ENCODE measurements around the gene ABCD1.
"Not testable (repeated sequence)": the region's sequence is repeated elsewhere in the genome, so short reads cannot be mapped to it uniquely, and the experiment has no call there.

Gene ABCD1

GRCh38 chrX:153724252-153725038 is at the start of gene ABCD1, which contains the start of gene BCAP31:
ABCD1 (plus strand) TSS chrX:153724856; CDS start chrX:153725267, 411 bp downstream.
BCAP31 (minus strand) TSS chrX:153724387; CDS start chrX:153723244, 1,143 bp downstream.
- peak; percentile 60 to 76 for DNase-seq (ENCODE audit: extremely low read depth in 1 of 2, low read depth in 1 of 2)

DNA sequence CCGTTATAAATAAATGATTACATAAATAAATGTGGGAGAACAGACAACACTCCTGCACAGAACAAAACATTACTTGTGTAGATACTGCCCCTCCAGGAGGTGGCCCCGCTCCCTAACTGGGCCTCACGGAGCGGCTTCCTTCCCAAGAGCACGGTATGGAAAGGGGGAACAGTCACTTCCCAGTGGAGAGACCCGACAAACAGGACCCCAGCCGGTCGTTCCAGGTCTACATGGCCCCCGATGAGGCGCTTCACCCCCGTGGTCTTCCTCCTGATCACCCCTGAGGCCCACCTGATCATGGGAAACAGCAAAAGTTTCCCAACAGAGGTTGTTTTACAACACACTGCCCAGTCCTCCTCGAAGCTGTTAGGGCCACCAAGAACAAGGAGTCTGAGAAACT is 43.5 kb upstream of the ABCD1 start:
- DNase-seq (ENCODE audit: extremely low read depth in 1 of 2, low read depth in 1 of 2) = no peak

GRCh38 chrX:153683486-153683885 is 41.2 kb upstream of the ABCD1 start:
- DNase-seq (ENCODE audit: extremely low read depth in 1 of 2, low read depth in 1 of 2) = not testable (repeated sequence)

DNA sequence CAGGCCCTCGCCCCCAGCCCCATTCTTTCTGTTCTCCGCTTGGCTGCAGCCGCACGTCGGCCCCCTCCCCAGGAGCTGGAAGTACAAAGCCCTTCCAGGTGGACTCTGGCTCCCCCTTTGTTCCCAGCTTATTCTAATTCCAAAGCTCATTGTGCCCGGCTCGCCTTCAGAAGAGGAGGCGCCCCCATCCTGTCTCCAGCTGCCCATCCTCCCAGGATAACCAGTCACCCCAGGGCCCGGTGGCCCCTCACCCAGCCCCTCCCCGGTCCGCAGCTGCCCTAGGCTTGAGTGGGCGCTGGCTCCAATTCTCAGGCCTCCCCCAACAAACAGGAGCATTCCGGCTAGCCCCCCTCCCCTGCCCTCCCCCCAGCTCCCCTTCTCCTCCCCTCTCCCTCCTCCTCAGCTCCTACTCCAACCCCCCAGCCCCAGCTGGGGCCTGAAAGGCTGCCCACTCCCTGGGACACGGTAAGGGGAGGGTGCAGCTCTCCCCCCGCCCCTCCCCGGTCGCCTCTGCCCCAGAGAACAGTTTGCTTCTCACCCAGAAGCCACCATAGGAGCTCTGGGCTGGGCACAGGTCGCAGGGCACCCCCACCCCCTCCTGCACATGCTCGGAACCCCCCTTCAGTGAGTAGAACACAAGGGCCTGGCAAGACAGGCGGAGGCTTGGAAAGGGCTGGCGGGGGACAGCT is 40.0 kb upstream of the ABCD1 start:
- DNase-seq (ENCODE audit: extremely low read depth in 1 of 2, low read depth in 1 of 2) = no peak

DNA sequence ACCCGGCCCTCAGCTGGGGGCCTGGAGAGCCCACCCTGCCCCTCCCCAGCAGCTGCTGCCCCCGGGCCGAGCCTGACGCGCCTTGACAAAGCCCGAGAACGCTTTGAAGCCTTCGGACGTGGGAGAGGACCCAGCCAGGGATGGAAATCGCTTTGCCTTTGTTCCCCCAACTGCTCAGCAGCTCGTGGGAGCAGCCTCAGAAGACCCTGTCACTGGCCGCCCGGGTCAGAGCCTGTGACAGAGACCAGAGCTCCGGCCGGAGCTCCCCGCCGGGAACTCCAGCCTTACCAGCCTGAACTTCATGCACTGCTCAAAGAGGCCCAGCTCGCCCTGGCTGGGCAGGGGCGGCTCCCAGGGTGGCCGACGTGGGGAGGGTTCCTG is 39.5 kb upstream of the ABCD1 start:
- DNase-seq (ENCODE audit: extremely low read depth in 1 of 2, low read depth in 1 of 2) = no peak

DNA sequence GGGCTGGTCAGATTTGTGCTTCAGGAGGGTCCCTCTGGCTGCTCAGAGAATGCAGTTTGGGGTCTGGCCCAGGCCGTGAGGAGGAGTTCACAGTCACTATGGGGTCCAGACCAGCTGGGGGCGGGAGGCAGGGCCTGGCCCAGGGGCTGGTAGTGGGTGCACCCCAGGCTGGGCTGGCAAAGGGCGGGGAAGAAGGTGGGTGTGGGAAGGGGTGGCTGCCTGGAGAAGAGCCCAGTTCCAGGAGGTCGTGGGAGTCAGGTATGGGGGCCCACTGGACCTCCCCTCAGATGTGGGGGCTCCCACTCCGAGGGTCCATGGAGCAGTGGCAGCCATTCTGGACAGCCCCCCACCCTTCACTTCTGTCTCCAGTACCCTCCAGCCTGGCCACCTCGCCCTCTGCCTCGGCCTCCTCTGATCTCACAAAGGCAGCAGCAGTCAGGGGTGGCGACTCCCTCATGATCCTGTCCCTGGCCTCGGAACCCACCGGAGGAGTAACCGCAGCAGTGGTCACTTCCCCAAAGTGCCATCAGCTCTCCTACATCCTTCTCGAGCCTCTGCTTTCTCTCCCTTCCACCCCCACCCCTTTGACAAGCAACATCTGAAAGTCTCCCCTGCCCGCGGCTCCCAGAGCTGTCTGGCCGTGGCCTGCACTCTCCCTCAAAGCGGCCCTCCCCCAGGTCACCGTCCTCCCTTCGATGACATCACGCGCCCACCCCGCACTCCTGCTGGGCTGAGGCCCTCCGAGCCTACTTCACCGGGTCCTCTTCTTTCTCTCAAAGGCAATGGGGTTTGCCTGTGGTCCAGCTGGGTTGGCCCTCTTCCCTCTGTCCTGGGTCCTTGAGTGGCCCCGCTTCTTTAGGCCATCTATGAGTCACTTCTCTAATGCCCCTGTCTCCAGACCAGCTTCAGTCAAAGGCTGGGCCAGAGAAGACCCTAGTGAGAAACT is 38.6 kb upstream of the ABCD1 start:
- no peak for DNase-seq (ENCODE audit: extremely low read depth in 1 of 2, low read depth in 1 of 2)

GRCh38 chrX:153686711-153687110 is 37.9 kb upstream of the ABCD1 start:
- DNase-seq (ENCODE audit: extremely low read depth in 1 of 2, low read depth in 1 of 2) = no peak

DNA sequence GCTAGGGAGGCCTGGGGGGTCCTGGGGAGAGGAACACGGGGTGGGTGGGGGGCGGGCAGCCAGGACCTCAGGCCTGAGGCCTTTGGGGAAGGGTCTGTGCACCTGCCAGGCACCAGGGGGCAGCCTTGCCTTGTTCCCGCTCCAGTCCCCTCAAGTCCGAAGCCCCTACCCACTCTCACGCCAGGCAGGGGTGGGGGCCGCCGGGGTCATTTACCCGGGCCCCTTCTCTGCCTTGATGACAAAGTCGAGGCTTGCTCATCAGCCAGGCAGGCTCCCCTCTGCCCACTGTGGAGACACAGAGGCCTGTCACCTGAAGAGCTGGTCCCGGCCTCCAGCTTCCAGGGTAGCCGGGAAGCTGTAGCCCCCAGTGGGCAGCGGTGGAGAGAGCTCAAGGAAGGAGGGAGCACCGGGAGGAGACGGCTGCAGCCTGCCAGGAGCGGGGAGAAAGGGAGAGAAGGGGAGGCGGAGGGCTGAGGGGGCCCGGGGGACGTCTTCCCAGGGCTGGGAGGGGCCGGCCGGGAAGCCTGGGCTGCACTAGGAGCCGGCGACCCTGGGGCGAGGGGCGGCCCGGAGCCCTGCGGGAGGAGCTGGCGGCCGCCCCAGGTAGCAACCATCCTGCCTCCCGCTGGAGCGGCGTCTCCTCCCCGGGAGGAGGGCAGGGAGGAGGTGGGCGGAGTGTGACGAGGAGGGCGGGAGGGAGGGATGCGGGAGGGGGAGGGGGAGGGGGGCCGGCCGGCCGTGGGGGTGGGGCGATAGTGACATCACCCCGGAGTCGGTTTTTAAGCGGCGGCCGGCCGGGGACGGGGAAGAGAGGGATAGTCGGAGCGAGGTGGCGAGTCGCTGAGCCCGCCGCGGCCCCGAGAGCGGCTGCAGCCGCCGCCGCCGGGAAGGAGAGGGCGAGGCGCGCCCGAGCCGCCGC is 37.3 kb upstream of the ABCD1 start, which contains the start of gene SLC6A8:
SLC6A8 (plus strand) TSS at position 806 of the 919 bp plus-strand sequence. CDS start 649 bp downstream, outside the sequence.
- DNase-seq (ENCODE audit: extremely low read depth in 1 of 2, low read depth in 1 of 2) = peak in 1 of 2 donors; percentile 14

DNA sequence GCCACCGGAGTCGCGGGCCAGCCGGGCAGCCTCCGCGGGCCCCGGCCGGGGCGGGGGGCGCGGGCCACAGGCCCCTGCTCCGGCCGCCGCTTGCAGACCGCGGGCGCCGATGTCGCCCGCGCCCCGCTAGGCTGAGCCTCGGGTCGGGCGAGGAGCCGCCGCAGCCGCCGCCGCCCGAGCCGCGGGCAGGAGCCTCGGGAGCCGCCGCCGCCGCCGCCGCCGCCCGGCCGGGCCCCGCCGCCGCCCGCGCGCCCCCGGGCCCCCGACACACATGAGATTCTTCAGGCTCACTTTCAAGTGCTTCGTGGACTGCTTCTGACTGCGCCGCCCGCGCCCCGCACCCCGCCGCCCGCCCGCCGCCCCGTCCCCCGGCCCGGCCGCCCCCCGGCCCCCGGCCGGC is 36.6 kb upstream of the ABCD1 start:
- DNase-seq (ENCODE audit: extremely low read depth in 1 of 2, low read depth in 1 of 2) = no peak

- no peak for DNase-seq (ENCODE audit: extremely low read depth in 1 of 2, low read depth in 1 of 2)
Measured at GRCh38 chrX:153688506-153688905, 36.1 kb upstream of the ABCD1 start.

DNA sequence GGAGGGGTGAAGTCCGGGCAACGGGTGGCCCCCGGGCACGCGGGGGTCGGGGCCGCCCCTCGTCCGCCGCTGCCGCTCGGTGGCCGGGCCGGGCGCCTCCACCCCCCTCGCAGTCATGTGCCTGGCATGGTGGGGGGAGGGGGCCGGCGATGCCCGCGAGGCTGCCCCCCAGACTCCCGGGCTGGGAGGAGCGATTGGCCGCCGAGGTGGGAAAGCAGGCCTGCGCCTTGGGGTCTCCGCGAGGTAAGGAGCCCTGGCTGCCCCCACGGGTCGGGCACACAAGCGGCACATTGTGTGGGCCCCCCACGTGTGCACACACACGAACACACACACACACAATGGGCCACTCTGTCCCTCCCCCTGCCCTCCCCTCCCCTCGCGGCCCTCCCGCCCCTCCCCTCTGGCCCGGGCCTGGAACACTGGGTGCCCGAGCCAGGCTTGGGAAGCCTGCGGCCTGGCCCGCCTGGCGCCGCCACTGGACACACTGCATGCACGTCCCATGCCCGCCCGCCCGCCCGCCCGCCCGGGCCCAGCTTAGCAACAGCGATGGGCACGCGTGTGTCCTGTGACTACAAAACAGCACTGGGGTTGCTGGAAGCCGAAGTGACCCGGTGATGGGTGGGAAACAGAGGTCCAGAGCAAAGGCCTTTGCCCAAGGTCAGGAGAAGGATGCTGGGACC is 35.6 kb upstream of the ABCD1 start:
- DNase-seq (ENCODE audit: extremely low read depth in 1 of 2, low read depth in 1 of 2) = no peak

GRCh38 chrX:153689654-153690465 is 34.8 kb upstream of the ABCD1 start:
- DNase-seq (ENCODE audit: extremely low read depth in 1 of 2, low read depth in 1 of 2) = no peak

- no peak for DNase-seq (ENCODE audit: extremely low read depth in 1 of 2, low read depth in 1 of 2)
Measured at GRCh38 chrX:153690466-153690865, 34.2 kb upstream of the ABCD1 start.

DNA sequence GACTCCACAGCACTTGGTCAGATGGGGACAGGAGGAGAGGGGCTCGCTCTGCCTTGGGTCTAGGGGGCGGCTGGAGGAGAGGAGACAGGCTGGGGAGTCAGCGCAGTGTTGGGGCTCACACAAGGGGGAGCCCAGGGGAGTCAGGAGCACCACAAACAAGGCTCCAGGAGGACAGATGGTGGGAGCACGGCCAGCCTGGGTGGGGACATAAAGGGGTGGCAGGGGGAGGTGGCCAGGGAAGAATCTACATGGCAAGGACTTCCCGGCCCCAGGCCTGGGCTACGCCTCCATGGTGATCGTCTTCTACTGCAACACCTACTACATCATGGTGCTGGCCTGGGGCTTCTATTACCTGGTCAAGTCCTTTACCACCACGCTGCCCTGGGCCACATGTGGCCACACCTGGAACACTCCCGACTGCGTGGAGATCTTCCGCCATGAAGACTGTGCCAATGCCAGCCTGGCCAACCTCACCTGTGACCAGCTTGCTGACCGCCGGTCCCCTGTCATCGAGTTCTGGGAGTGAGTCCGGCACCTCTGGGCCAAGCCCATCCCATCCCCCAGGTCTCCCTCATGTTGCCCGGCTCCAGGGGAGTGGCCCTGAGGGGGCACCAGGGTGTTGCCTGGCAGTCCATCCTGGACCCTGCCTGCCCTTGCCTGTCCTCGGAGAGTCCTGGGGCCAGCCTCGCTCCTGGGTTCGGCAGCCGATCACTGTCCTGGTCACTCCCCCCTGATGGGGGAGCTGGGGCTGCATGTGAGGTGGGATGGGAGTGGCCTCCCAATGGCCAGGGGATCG is 33.4 kb upstream of the ABCD1 start:
- not testable (repeated sequence) for DNase-seq (ENCODE audit: extremely low read depth in 1 of 2, low read depth in 1 of 2)

GRCh38 chrX:153692003-153692402 is 32.7 kb upstream of the ABCD1 start:
- no peak for DNase-seq (ENCODE audit: extremely low read depth in 1 of 2, low read depth in 1 of 2)

DNA sequence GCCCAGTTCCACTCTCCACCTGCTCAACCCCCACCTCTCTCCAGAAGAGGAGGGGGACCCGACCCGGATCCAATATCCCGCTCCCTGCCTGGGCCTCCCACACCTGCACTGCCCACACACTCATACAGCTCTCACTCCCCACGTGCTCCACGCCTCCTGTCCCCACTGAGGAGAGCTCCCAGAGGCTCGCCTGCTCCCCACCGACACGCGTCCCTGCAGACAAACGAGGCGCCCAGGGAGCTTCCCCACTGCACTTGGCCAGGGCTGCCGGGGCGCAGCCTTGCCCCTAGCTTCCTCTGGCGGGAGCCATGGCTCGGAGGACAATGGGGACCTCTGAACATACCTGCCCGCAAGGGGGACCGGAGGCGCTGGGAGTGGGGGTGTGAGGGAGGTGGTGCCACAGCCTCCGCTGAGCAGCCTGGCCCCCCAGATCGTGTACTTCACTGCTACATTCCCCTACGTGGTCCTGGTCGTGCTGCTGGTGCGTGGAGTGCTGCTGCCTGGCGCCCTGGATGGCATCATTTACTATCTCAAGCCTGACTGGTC is 32.0 kb upstream of the ABCD1 start:
- DNase-seq (ENCODE audit: extremely low read depth in 1 of 2, low read depth in 1 of 2) = no peak
